BJ (cell line): Measurements from ENCODE around the gene GBP2. TPM values are rescaled to one million over a fixed set of nuclear protein-coding genes. Genes with fewer than 3 reads are reported as not detected.

Experiments
- polyA plus RNA-seq: library from polyadenylated mRNA; depleted of rRNA; stranded (reverse); fragments of >200 nt; gene quantifications from 2 replicates; pipeline ENCODE4 v1.2.3, GENCODE V29; 2011; rRNA removed

The GBP2 gene
- polyA plus RNA-seq, 1 experiment, result 7.8 TPM

Other genes starting within 250 kb of the GBP2 start
- 22.4 and 39.4 TPM in 2 replicates for gene GTF2B, start 234.5 kb downstream of the GBP2 start, polyA plus RNA-seq
- gene KYAT3, start 133.5 kb downstream of the GBP2 start, polyA plus RNA-seq, result 13.4 and 30.8 TPM in 2 replicates
- gene RBMXL1, start 133.5 kb downstream of the GBP2 start, polyA plus RNA-seq, result 3.2 and 4.3 TPM in 2 replicates
- 55.4 and 81.0 TPM in 2 replicates for gene GBP3, start 103.2 kb downstream of the GBP2 start, polyA plus RNA-seq
- gene GBP1, start 60.9 kb downstream of the GBP2 start, polyA plus RNA-seq, result 55.3 and 60.1 TPM in 2 replicates
- gene GBP7, start 49.9 kb upstream of the GBP2 start, polyA plus RNA-seq, result not detected in 2 replicates
- 1.2 and 1.4 TPM in 2 replicates for gene GBP4, start 72.8 kb upstream of the GBP2 start, polyA plus RNA-seq
- not detected in 2 replicates for gene GBP5, start 146.7 kb upstream of the GBP2 start, polyA plus RNA-seq
- not detected in 2 replicates for gene GBP6, start 237.9 kb upstream of the GBP2 start, polyA plus RNA-seq